GM12873 (cell line): Measurements from ENCODE around the gene NINL.

ENCODE experiments used
- TF ChIP-seq, protein P1 (sequence below): IDR thresholded peaks from 2 replicates; pipeline ENCODE4 v1.5.1; 2012; ENCODE audit warnings: low read depth, mild to moderate bottlenecking, moderate library complexity, low read length, control low read depth; ENCODE audit not compliant: insufficient read depth; ENCODE audit errors: missing control alignments

Gene NINL

DNA sequence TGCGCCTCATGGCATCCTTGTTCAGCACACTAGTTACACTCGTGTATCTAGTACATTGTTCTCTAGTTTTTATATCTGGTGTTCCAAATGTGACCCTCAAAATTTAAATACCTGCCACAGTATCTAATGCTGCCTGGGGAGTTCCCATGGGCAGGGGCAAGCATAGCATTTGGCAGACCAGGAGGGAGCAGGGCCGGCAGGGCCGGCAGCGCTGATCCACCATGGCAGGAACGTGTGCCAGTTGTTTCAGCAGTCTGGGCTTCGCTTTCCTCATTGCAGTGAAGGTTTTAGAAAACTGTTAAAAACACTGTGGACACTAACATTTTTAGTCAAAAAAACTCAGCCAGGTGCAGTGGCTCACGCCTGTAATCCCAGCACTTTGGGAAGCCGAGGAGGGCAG is 19.3 kb upstream of the NINL start:
- TF ChIP-seq, protein P1, sequence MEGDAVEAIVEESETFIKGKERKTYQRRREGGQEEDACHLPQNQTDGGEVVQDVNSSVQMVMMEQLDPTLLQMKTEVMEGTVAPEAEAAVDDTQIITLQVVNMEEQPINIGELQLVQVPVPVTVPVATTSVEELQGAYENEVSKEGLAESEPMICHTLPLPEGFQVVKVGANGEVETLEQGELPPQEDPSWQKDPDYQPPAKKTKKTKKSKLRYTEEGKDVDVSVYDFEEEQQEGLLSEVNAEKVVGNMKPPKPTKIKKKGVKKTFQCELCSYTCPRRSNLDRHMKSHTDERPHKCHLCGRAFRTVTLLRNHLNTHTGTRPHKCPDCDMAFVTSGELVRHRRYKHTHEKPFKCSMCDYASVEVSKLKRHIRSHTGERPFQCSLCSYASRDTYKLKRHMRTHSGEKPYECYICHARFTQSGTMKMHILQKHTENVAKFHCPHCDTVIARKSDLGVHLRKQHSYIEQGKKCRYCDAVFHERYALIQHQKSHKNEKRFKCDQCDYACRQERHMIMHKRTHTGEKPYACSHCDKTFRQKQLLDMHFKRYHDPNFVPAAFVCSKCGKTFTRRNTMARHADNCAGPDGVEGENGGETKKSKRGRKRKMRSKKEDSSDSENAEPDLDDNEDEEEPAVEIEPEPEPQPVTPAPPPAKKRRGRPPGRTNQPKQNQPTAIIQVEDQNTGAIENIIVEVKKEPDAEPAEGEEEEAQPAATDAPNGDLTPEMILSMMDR, result no peak

DNA sequence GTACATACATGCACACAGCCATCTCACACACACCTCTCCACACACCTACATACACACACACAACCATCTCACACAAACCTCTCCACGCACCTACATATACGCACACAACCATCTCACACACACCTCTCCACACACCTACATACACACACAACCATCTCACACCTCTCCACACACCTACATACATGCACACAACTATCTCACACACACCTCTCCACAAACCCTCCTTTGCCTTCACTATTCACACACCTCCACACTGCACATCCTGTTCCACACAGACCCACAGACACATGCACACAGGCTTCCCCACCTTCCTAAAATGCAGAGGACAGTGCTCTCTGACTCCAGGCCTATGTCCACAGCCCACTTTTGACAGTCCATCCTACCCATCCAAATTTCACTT is 16.3 kb upstream of the NINL start:
- TF ChIP-seq, protein P1, result no peak

DNA sequence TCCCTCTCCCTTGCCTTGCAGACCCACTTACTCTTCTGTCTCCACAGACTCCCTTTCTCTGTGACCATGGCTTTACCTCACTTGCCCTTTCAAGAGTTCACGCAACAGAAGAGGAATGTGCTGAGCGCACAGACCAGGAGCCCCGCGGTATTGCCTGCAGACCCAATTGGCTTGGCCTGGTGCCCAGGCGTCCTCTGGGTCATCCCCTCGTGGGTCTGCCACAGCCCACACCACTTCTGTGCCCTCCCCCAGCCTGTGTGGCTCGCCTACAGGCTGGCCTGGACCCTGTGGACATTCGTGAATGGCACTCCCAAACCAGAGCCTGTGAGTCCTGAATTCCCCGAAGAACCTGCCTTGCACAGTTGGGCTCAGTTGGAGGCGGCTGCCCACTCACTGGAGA is 15.3 kb upstream of the NINL start:
- TF ChIP-seq, protein P1, result no peak

DNA sequence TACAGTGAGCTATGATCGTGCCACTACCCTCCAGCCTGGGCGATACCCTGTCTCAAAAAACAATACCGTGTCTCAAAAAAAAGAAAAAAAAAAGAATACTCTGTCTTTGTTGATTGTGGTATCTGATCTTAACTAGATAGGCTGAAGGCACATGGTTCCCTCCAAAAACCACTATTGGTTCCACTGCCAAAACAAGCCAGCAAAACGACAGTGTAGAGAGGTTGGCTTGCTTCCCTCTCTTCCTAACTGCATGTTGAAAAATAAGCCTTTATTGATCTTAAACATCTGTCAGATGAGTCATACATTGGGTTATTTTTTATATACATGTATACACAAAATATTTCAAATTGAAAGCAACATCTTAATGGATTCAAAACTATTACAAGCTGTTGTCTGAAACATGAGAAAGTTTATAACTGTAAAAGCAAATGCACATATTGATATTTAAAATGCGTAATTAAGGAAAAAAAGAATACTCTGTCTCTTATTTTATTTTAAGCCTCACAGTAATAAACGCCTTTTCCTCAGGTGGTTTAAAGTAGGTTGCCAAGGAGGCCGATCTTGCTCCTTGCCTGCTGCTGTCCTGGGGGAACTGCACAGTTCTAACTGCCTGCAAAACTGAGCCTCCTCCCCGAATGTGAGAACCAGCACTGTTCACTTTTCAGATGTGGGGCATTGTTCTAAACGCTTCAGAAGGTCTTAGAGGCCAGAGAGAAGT is 7.0 kb upstream of the NINL start:
- TF ChIP-seq, protein P1, result no peak

DNA sequence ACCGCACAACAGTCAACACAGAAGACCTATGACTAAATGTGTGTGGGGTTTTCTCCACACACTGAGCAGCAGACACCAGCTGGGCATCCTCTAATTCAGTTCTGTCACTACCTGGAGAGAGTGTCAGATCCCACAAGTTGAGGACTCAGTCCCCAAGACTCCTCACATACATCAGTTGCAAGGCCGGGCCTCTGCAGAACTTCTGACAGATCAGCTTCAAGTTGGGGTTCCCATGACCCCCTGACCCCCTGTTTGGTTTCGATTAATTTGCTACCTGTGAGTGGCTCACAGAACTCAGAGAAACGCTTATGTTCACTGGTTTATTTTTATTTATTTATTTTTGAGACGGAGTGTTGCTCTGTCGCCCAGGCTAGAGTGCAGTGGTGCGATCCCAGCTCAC is 3.2 kb upstream of the NINL start:
- TF ChIP-seq, protein P1, result no peak

DNA sequence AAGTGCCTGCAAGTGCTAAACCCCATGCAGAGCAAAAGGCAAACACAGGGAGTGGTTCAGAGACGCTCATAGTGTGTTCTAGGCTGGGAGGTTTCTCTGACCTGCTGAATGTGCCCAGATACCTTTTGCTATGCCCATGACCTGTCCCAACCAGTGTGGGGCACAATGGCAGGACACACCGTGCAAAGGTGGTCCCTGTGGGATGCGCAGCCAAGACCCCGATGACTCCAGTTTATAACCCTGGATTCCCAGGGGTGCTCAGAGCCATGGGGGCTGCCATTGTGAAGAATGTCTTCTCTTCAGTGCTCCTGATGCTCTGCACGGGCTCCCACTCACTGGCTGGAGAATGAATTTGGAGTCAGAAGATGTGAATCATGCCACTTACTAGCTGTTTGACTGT is 2.2 kb upstream of the NINL start:
- TF ChIP-seq, protein P1, result no peak

DNA sequence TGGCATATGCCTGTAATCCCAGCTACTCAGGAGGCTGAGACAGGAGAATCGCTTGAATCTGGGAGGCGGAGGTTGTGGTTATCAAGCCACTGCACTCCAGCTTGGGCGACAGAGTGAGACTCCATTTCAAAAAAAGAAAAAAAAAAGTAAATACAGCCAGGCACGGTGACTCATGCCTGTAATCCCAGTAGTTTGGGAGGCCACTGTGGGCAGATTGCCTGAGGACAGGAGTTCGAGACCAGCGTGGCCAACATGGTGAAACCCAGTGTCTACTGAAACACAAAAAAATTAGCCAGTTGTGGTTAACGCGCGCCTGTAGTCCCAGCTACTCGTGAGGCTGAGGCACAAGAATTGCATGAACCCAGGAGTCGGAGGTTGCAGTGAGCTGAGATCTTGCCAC is 1.5 kb upstream of the NINL start:
- TF ChIP-seq, protein P1, result no peak
